ENCODE data around the gene TUBB4A. TPM values are rescaled to one million over a fixed set of nuclear protein-coding genes. Genes with fewer than 3 reads are reported as not detected.

TUBB4A gene
- total RNA-seq, 4 donors from 2014 or later, result 7.8 TPM; not detected in 3

DNA sequence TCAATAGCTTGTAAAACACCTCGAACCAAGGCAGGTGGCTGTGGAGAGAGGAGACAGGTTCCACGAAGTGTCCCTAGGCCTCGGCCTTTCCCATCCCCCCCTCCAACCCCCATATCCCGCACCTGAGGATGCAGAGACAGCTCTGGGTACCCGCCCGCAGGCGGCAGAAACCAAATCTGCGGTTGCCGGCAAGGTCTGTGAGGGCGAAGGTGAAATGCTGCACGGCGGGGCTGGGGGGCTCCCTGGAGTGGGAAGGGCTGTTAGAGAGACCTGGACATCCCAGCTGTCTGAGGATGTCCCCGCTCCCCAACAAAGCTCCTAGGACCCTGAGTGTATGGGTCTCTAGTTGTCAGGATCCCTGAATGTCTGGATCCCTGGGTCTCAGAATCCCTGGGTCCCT is 23.3 kb downstream of the TUBB4A start:
- 85 to 96% methylated on average over 5 to 8 of the region's 13 CpGs for WGBS, 2 donors
- no peak for TF ChIP-seq CTCF (IDR thresholded peaks at IDR 0.05)
- TF ChIP-seq POLR2A (IDR thresholded peaks at IDR 0.05), result no peak

GRCh38 chr19:6476896-6477431 is 25.1 kb downstream of the TUBB4A start:
- no peak for DNase-seq
- peak overlapping the region in 3 of 4 donors; percentile 24 to 55 (median 26) for H3K4me3 ChIP-seq
- whole genome bisulfite sequencing, 2 donors, result no CpG with 5 or more reads among the region's 29 CpGs
- TF ChIP-seq CTCF (IDR thresholded peaks at IDR 0.05), result no peak
- no peak for TF ChIP-seq POLR2A (IDR thresholded peaks at IDR 0.05)
- H3K36me3 ChIP-seq, result no peaks in the 10 kb centered on the region
- no peaks in the 10 kb centered on the region for H3K9me3 ChIP-seq
- H3K4me1 ChIP-seq, result peaks cover 4 to 21% (median 14%) of the 10 kb centered on the region in 3 donors
- intact Hi-C loops (cut with DNase I), result no loop called here
- peaks cover 0 to 64% (median 3%) of the 10 kb centered on the region in 4 donors for H3K27me3 ChIP-seq
- no peak overlapping the region for H3K27ac ChIP-seq

More for the DNA sequence above, 23.3 kb downstream of the TUBB4A start:
- Histone ChIP-seq H3K4me1 (peaks cover 4 to 29% (median 14%) of the 10 kb centered on the region in 3 donors), H3K27me3 (peaks cover 0 to 71% (median 3%) of the 10 kb centered on the region in 4 donors), H3K36me3 (no peaks in the 10 kb centered on the region), H3K4me3 (no peak overlapping the region), H3K27ac (no peak overlapping the region), H3K9me3 (no peaks in the 10 kb centered on the region)
- no peak for DNase-seq
- intact Hi-C loops (cut with DNase I), result no loop called here

- Histone ChIP-seq H3K36me3 (no peaks in the 10 kb centered on the region), H3K27ac (no peak overlapping the region), H3K4me3 (peak overlapping the region in 3 of 4 donors; percentile 24 to 55 (median 26)), H3K9me3 (no peaks in the 10 kb centered on the region), H3K27me3 (peaks cover 0 to 57% (median 3%) of the 10 kb centered on the region in 4 donors), H3K4me1 (peaks cover 4 to 19% (median 14%) of the 10 kb centered on the region in 3 donors)
- no peak for DNase-seq
- 28 to 29% methylated on average over 7 to 10 of the region's 33 CpGs for WGBS, 2 donors
- TF ChIP-seq POLR2A (IDR thresholded peaks at IDR 0.05), result no peak
- TF ChIP-seq CTCF (IDR thresholded peaks at IDR 0.05), result peak in 1 of 6 experiments; percentile 12
- intact Hi-C loops (cut with DNase I), result no loop called here
Measured at GRCh38 chr19:6476155-6476895, 25.8 kb downstream of the TUBB4A start.

GRCh38 chr19:6475321-6476108 is 26.6 kb downstream of the TUBB4A start:
- H3K27me3 ChIP-seq, result peaks cover 0 to 57% (median 3%) of the 10 kb centered on the region in 4 donors
- intact Hi-C loops (cut with DNase I), result no loop called here
- 29 to 40% methylated on average over 18 of the region's 52 CpGs for WGBS, 2 donors
- H3K4me3 ChIP-seq, result peak overlapping the region in 3 of 4 donors; percentile 24 to 55 (median 26)
- H3K9me3 ChIP-seq, result no peaks in the 10 kb centered on the region
- no peak overlapping the region for H3K27ac ChIP-seq
- no peak for DNase-seq
- no peak for TF ChIP-seq POLR2A (IDR thresholded peaks at IDR 0.05)
- TF ChIP-seq CTCF (IDR thresholded peaks at IDR 0.05), result no peak
- H3K4me1 ChIP-seq, result peaks cover 4 to 19% (median 14%) of the 10 kb centered on the region in 3 donors
- no peaks in the 10 kb centered on the region for H3K36me3 ChIP-seq

Data from esophagus squamous epithelium (tissue), 5 donors.